ENCODE results near the gene NELFCD.

NELFCD gene

DNA sequence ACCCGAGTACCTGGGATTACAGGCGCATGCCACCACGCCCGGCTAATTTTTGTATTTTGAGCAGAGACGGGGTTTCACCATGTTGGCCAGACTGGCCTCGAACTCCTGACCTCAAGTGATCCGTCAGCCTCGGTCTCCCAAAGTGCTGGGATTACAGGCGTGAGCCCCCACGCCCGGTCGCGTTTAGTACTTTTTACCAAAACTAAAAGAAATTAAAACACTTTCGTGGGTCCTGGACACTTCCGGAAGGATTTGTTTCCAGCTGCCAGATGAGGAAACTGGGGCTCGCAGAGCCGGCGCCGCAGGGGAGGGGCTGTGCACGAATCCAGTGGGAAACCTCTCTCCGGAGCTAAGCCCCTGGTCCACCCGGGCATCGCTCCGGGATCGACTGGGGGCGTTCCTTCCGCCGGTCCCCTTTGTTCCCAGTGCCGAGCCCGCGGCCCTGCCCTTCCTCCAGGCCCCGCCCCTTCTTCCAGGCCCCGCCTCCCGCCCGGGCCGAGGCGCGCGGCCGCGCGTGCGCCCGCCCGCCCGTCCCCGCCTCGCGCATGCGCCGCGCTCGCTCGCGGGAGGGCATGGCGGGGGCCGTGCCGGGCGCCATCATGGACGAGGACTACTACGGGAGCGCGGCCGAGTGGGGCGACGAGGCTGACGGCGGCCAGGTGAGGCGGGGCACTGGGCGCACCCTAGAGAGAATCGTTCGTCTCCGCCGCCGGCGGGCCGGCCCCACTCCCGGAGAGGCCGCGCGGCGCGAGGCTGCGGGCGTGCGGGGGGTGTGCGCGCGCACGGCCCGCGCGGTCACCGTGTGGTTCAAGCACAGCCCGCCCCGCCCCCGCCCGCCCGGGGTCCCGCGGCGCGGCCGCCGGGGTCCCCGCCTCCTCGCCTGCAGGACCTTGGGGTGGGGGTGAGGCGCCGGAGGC is at the start of gene NELFCD:
TSS of gene NELFCD (plus strand) at position 546 of the 917 bp plus-strand sequence. CDS start at position 600, 54 bp downstream.
- no peak for TF ChIP-seq CTCF (conservative IDR thresholded peaks at IDR 0.05; ENCODE audit: low read length)
- DNase-seq (ENCODE audit: low read depth) = peak; percentile 70
- peak within 1 kb of the TSS; percentile 81 for H3K4me3 ChIP-seq (ENCODE audit: low read length)

DNA sequence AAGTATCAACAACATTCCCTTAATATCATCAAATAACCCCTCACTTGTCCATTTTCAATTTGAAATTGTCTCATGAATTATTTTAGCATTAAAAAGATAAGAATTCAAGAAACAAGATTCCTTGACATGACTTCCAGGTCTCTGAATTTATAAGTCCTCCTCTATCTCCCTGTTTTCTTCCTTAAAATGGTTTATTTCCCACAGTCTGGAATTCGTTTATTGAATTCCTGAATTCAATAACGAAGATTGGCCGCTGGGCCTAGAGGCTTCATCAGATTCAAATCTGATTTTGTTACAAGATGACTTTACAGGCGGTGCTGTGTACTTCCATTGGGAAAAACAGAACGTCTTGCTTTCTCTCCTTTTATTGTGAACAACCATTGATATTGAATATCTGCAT is 48.9 kb upstream of the NELFCD start:
- no peak for DNase-seq (ENCODE audit: low read depth)
- no peak for TF ChIP-seq CTCF (conservative IDR thresholded peaks at IDR 0.05; ENCODE audit: low read length)
- H3K4me3 ChIP-seq (ENCODE audit: low read length) = no peak overlapping the region

DNA sequence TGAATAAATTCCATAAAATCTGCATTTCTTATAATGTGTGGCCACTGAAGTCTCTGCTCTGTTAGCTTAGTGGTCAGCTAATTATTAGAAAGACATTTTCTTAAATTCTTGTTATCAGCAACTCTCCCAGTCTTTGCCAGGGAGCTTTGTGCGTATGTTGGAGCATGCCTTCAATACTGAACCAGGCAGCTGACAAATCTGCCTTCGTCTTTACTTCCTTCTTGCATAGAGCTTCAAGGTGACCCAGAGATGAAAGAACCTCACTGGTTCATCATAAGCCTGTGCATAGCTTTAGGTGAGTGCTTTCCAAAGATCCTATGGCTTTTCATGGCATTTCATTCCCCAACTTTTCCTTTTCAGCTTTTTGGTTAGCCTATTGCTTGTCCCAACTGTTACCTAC is 43.0 kb upstream of the NELFCD start:
- DNase-seq (ENCODE audit: low read depth) = no peak
- H3K4me3 ChIP-seq (ENCODE audit: low read length) = no peak overlapping the region
- TF ChIP-seq CTCF (conservative IDR thresholded peaks at IDR 0.05; ENCODE audit: low read length) = no peak

DNA sequence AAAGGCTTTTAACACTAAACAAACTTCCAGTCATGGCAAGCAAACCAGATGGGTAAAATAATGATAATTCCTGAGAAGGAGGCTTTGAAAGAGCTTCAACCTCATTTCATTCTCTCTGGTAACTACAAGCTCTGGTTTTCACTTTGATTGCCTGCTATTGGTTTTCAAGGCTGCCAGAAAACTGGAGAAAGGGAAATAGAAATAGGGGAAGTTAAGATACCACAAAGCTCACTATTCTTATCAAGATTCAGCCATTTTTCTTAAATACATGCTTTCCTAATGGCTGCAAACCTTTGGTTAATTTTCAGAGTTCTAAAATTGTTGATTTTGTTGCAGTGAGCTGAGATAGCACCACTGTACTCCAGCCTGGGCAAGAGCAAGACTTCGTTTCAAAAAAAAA is 42.5 kb upstream of the NELFCD start:
- TF ChIP-seq CTCF (conservative IDR thresholded peaks at IDR 0.05; ENCODE audit: low read length) = no peak
- no peak overlapping the region for H3K4me3 ChIP-seq (ENCODE audit: low read length)
- DNase-seq (ENCODE audit: low read depth) = no peak

DNA sequence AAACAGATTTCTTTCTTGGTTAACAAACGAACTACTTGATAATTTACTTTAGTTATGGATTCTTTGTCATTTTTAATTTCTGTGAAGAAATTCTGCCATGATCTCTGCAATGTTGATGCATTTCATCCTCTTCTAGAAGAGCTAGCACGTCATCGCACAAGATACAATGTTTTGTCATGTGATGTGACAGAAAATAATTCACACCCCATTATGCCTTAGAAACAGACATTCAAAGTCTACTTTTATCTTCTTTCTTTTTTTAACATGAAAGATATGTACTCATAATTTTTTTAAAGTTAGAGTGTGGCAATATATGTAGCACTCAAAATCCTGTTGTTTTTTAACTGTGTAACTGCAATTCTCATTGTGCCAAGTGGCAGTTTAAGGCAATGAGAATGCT is 39.6 kb upstream of the NELFCD start:
- DNase-seq (ENCODE audit: low read depth) = no peak
- H3K4me3 ChIP-seq (ENCODE audit: low read length) = no peak overlapping the region
- TF ChIP-seq CTCF (conservative IDR thresholded peaks at IDR 0.05; ENCODE audit: low read length) = no peak

DNA sequence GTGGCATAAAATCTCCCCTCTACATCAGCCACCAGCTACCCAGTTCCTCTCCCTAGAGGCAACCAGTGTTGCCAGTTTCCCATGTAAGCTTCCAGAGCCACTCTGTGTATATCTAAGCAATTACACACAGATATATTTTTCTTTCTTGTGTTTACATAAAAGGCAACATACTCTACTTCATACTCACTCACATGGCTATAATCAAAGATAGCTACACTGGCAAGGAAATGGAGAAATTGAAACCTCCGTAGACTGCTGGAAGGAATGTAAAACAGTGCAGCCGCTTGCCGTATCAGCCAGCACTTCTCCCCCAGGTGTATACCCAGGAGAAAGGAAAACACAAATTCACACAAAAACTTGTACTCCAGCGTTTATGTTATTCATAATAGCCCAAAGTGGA is 38.5 kb upstream of the NELFCD start:
- DNase-seq (ENCODE audit: low read depth) = no peak
- no peak overlapping the region for H3K4me3 ChIP-seq (ENCODE audit: low read length)
- TF ChIP-seq CTCF (conservative IDR thresholded peaks at IDR 0.05; ENCODE audit: low read length) = no peak

DNA sequence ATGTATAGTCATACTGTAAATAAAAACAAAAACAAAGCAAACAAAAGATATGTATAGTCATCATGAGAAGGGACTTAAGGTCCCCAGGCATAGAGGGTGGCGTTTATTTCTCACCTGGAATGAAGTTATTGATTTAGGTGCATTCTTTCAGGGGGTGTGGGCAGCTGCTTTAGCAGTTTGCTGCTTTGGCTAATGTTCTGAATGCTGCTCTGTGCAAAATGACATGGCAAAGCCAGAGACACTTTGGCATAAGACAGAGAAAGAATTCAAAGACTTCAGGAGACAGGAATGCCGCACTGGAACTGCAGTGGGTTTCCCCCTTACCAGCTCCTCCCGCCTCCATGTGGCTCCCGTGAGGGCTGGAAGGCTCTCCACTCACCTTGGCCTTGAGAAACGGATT is 36.4 kb upstream of the NELFCD start:
- TF ChIP-seq CTCF (conservative IDR thresholded peaks at IDR 0.05; ENCODE audit: low read length) = no peak
- H3K4me3 ChIP-seq (ENCODE audit: low read length) = no peak overlapping the region
- DNase-seq (ENCODE audit: low read depth) = no peak
